Adrenal gland (tissue), 12 donors: ENCODE data around the gene KRTAP10-2. TPM values are rescaled to one million over a fixed set of nuclear protein-coding genes. Genes with fewer than 3 reads are reported as not detected.

Source experiments
- DNase-seq, 7 donors: peaks; one replicate each; pipeline ENCODE4 v3.0.0-alpha.2; 2019 to 2020
- H3K27ac ChIP-seq, 5 donors: fragments of 200-600 bp; sonication (generic) in 4 of 5; 1 replicate in 3 of 5; 2 replicates in 2 of 5; pipeline versions ENCODE4 v1.5.1 to v1.8.0; 2016 to 2020; ENCODE audit warnings: mild to moderate bottlenecking in 1 of 5
- H3K27me3 ChIP-seq: fragments of 200-600 bp; 2 replicates; pipeline ENCODE4 v1.8.0; 2021
- H3K36me3 ChIP-seq, 2 donors: fragments of 200-600 bp; replicated peaks in 1 of 2; 1 replicate in 1 of 2; 2 replicates in 1 of 2; pipeline versions ENCODE4 v1.5.1 to v1.8.0; 2018 to 2022
- H3K4me1 ChIP-seq, 2 donors: fragments of 200-600 bp; replicated peaks in 1 of 2; 1 replicate in 1 of 2; 2 replicates in 1 of 2; pipeline versions ENCODE4 v1.5.1 to v1.8.0; 2018 to 2021
- H3K4me3 ChIP-seq, 4 donors: fragments of 200-600 bp; sonication (generic) in 3 of 4; one replicate each; pipeline ENCODE4 v1.5.1; 2016 to 2018
- H3K9me3 ChIP-seq, 3 donors: fragments of 200-600 bp; sonication (generic) in 1 of 3; replicated peaks in 1 of 3; 1 replicate in 2 of 3; 2 replicates in 1 of 3; pipeline versions ENCODE4 v1.5.1 to v1.8.0; 2016 to 2021
- CTCF ChIP-seq, 6 experiments: fragments of 450-650 bp in 4 of 6; fragments of 200-600 bp in 2 of 6; sonication (generic) in 1 of 6; IDR thresholded peaks; 1 replicate in 5 of 6; 2 replicates in 1 of 6; pipeline versions ENCODE4 v1.5.1 to v1.8.0; 2016 to 2021; ENCODE audit warnings: antibody characterized with exemption in 6 of 6, mild to moderate bottlenecking in 2 of 6, moderate library complexity in 1 of 6
- POLR2A ChIP-seq, 2 donors: fragments of 450-650 bp; IDR thresholded peaks; one replicate each; pipeline ENCODE4 v1.6.1; 2017; ENCODE audit warnings: antibody characterized with exemption in 2 of 2, mild to moderate bottlenecking in 2 of 2, moderate library complexity in 1 of 2
- WGBS, 4 donors: extraction: QIAGEN DNeasy Blood & Tissue Kit in 2 of 4; methylation state at CpG; one replicate each; pipeline versions ENCODE4 v1.1.5 to v1.1.7; 2013 to 2017; 5-methylcytosine and 5-hydroxymethylcytosine counted together
- intact Hi-C, 2 donors: fragments of 100-400 bp; cut with DNase I; formaldehyde crosslinking; loops; one replicate each; pipeline versions ENCODE4 v1.14.1 to v1.15.0; 2022 to 2023
- polyA plus RNA-seq, 3 donors: library from polyadenylated mRNA; stranded (reverse); fragments of 200-250 nt in 2 of 3; fragments of 350-450 nt in 1 of 3; fragmentation: Illumina TruSeq in 1 of 3; extraction: RNeasy Lipid Tissue Mini Kit (QIAGEN cat#74804) in 1 of 3; gene quantifications; one replicate each; pipeline ENCODE4 v1.2.3, GENCODE V29; 2013 to 2014
- total RNA-seq, 9 donors: library from RNA; depleted of rRNA in 4 of 9; stranded (reverse); fragments of >200 nt in 4 of 9; fragments of 120-200 nt in 1 of 9; fragmentation: NEBNext Ultra II Directional in 1 of 9; extraction: Animal tissue kit (Norgen Biotek cat#: 25700) in 1 of 9; gene quantifications; one replicate each; pipeline versions ENCODE4 v1.1.0 to v1.2.4, GENCODE V29; 2013 to 2023
- donor health status: healthy with polysubstance abuse.
- donor health status: Bipolar disorder and iron deficiency.
- donor health status: DM: yes; HTN: yes; CAD: no.
- donor health status: DM: no; HTN: no; CAD: no.
- donor health status: DM: no; HTN: no; CAD: no.
- donor health status: DM: yes; HTN: yes; CAD: no.

The KRTAP10-2 gene
- total and polyA plus RNA-seq, 12 donors, result not detected

GRCh38 chr21:44568667-44569556, 17.6 kb upstream of the KRTAP10-2 start:
- no peaks in the 10 kb centered on the region for H3K4me1 ChIP-seq
- no peaks in the 10 kb centered on the region for H3K27me3 ChIP-seq
- H3K4me3 ChIP-seq, result no peak overlapping the region
- TF ChIP-seq POLR2A (IDR thresholded peaks at IDR 0.05) (no peak), CTCF (IDR thresholded peaks at IDR 0.05) (no peak)
- intact Hi-C loops, result no loop called here
- WGBS, 4 donors, result 70 to 76% (median 74%) methylated on average over 20 to 27 of the region's 27 CpGs
- no peak overlapping the region for H3K27ac ChIP-seq
- peak in 1 of 7 donors; percentile 43 for DNase-seq
- H3K9me3 ChIP-seq, result no peaks in the 10 kb centered on the region
- H3K36me3 ChIP-seq, result no peaks in the 10 kb centered on the region

- Histone ChIP-seq H3K27ac (no peak overlapping the region), H3K4me1 (no peaks in the 10 kb centered on the region), H3K4me3 (no peak overlapping the region), H3K9me3 (no peaks in the 10 kb centered on the region), H3K36me3 (no peaks in the 10 kb centered on the region), H3K27me3 (no peaks in the 10 kb centered on the region)
- DNase-seq, result no peak
- 70 to 75% (median 73%) methylated on average over 11 to 12 of the region's 12 CpGs for WGBS, 4 donors
- intact Hi-C loops, result no loop called here
- TF ChIP-seq CTCF (IDR thresholded peaks at IDR 0.05), result no peak
- TF ChIP-seq POLR2A (IDR thresholded peaks at IDR 0.05), result no peak
Measured at GRCh38 chr21:44568261-44568660, 17.0 kb upstream of the KRTAP10-2 start.

GRCh38 chr21:44567481-44568171, 16.3 kb upstream of the KRTAP10-2 start:
- H3K9me3 ChIP-seq, result no peaks in the 10 kb centered on the region
- H3K4me3 ChIP-seq, result no peak overlapping the region
- no peaks in the 10 kb centered on the region for H3K36me3 ChIP-seq
- no peak for TF ChIP-seq POLR2A (IDR thresholded peaks at IDR 0.05)
- TF ChIP-seq CTCF (IDR thresholded peaks at IDR 0.05), result no peak
- peak in 1 of 7 donors; percentile 24 for DNase-seq
- intact Hi-C loops, result no loop called here
- no peaks in the 10 kb centered on the region for H3K27me3 ChIP-seq
- no peak overlapping the region for H3K27ac ChIP-seq
- WGBS, 4 donors, result 78 to 87% (median 85%) methylated on average over 17 to 18 of the region's 18 CpGs
- no peaks in the 10 kb centered on the region for H3K4me1 ChIP-seq

- no peaks in the 10 kb centered on the region for H3K9me3 ChIP-seq
- no peak overlapping the region for H3K27ac ChIP-seq
- H3K27me3 ChIP-seq, result no peaks in the 10 kb centered on the region
- intact Hi-C loops, result no loop called here
- no peak for TF ChIP-seq POLR2A (IDR thresholded peaks at IDR 0.05)
- TF ChIP-seq CTCF (IDR thresholded peaks at IDR 0.05), result no peak
- H3K4me1 ChIP-seq, result no peaks in the 10 kb centered on the region
- 67 to 84% (median 78%) methylated on average over 1 of the region's 1 CpG for WGBS, 4 donors
- H3K4me3 ChIP-seq, result no peak overlapping the region
- no peaks in the 10 kb centered on the region for H3K36me3 ChIP-seq
- no peak for DNase-seq
Measured at GRCh38 chr21:44566403-44566802, 15.1 kb upstream of the KRTAP10-2 start.
